ENCODE results near the gene CDCA4. TPM values are rescaled to one million over a fixed set of nuclear protein-coding genes. Genes with fewer than 3 reads are reported as not detected.
A peak's percentile ranks its signal among the peaks of the same experiment; 100 is the strongest.

CDCA4 gene
- total RNA-seq, 4 donors from 2014 or later, result 5.3 to 8.0 (median 6.4) TPM

DNA sequence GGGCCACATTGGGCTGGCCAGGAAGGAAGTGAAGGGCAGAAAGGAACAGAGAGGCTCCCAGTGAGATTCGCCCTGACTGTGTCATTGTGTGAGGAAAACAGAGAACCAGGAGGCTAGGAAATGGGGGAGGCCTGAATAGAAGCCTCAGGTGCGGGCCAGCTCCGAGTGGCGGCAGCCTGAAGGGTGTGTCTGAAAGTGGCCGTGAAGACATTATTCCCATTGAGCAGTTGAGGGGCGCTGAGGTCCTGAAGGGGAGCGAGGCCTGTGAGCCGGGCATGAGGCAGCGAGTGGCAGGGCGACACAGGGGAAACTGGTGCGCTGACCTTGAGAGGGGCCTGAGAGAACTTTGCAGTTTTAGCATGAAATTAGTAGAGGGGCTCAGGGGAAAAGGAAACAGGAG lies 28.4 kb downstream of the CDCA4 start:
- ATAC-seq (ENCODE audit: low FRiP score), result no peak
- TF ChIP-seq, protein P1, sequence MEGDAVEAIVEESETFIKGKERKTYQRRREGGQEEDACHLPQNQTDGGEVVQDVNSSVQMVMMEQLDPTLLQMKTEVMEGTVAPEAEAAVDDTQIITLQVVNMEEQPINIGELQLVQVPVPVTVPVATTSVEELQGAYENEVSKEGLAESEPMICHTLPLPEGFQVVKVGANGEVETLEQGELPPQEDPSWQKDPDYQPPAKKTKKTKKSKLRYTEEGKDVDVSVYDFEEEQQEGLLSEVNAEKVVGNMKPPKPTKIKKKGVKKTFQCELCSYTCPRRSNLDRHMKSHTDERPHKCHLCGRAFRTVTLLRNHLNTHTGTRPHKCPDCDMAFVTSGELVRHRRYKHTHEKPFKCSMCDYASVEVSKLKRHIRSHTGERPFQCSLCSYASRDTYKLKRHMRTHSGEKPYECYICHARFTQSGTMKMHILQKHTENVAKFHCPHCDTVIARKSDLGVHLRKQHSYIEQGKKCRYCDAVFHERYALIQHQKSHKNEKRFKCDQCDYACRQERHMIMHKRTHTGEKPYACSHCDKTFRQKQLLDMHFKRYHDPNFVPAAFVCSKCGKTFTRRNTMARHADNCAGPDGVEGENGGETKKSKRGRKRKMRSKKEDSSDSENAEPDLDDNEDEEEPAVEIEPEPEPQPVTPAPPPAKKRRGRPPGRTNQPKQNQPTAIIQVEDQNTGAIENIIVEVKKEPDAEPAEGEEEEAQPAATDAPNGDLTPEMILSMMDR (IDR thresholded peaks at IDR 0.05), result no peak
- DNase-seq (ENCODE audit: low spot score), result no peak

DNA sequence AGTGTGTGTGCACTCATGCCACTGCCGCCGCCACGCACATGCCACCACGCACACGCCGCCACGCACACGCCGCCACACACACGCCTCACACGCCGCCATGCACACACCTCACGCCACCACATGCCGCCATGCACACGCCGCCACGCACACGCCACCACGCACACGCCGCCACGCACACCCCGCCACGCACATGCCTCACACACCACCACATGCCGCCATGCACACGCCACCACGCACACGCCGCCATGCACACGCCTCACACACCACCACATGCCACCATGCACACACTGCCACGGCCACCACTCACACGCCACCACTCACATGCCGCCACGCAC lies 29.0 kb downstream of the CDCA4 start:
- ATAC-seq (ENCODE audit: low FRiP score), result no peak
- no peak for DNase-seq (ENCODE audit: low spot score)
- TF ChIP-seq, protein P1 (IDR thresholded peaks at IDR 0.05), result no peak

DNA sequence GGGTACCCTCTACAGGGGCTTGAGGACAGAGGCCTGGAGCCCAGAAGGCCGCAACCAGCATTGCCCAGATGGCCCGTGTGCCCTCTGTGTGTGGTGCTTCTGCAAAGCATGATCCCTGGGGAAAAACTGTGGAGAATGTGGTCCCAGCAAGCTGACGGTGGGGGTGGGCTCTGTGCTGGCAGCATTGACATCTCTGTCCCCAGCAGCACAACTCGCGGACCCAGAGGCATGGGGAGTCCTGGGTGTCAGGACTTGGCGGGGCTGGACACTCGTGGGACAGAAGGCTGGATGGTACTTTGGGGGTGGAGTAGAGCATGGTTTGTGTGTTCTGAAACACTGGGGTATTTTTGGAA lies 31.0 kb downstream of the CDCA4 start:
- no peak for DNase-seq (ENCODE audit: low spot score)
- TF ChIP-seq, protein P1 (IDR thresholded peaks at IDR 0.05), result no peak
- ATAC-seq (ENCODE audit: low FRiP score), result no peak

DNA sequence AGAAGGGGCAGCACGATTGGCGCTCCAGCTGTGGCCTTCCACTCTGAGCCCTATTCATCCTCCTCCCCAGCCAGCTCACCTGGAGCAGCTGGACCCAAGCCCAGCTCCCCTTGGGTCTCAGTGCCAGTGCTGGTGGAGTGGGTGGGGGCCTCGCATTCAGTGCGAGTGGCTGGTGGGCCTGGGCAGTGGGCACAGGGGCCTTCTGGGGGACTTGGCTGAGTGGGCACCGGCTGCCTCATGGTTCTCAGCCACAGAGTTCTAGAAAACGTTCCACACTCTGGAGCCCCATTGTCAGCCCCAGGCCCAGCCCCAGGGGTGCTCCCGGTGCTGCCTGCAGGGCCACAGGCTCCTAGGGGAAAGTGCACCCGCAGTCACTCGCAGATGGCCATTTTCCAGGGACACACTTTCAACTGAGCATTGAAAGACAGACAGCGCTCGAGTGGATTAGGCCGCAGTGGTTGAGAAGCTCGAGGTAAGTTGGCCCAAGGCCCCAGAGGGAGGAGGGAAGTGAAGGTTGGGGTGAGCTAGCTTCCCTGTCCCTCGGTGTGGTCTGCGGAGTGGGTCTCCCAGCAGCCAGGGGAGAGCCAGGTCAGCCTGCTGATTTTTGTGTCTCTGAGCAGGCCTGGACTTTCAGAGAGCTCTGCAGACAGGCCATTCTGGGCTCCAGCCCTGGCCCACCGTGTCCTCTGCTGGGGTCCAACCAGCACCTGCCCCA lies 31.5 kb downstream of the CDCA4 start:
- ATAC-seq (ENCODE audit: low FRiP score), result no peak
- no peak for DNase-seq (ENCODE audit: low spot score)
- TF ChIP-seq, protein P1 (IDR thresholded peaks at IDR 0.05), result no peak

DNA sequence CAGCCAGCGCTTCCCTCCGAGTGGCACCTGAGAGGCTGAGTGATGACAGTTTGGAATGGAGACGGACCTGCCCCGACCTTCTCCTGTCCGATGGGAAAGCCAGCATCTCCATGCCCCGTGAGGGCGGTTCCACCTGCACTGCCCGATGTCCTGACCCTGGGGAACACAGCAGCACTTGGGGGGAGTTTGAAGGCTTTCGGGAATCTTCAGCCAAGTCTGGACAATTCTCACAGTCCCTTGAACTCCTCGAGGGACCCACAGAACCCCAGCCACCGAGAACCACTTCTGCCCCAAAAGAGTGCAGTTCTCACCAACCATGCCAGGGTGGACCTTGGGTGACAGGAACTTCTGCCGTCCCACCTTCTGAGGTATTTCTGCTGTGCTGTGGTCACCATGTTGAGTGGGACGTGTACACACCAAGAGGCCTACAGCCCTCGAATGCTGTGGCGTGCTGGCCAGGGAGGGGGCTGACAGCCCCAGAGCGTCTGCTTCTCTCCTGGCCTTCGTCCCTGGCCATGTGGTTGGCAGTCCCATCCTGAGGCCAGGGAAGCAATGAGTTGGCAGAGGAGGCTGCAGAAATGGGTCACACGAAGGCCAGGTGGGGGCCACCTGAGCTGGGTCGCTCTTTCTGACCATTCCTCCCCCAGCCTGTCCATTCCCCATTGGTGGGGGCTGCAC lies 34.3 kb downstream of the CDCA4 start:
- DNase-seq (ENCODE audit: low spot score), result no peak
- ATAC-seq (ENCODE audit: low FRiP score), result peak; percentile 3
- TF ChIP-seq, protein P1 (IDR thresholded peaks at IDR 0.05), result no peak

DNA sequence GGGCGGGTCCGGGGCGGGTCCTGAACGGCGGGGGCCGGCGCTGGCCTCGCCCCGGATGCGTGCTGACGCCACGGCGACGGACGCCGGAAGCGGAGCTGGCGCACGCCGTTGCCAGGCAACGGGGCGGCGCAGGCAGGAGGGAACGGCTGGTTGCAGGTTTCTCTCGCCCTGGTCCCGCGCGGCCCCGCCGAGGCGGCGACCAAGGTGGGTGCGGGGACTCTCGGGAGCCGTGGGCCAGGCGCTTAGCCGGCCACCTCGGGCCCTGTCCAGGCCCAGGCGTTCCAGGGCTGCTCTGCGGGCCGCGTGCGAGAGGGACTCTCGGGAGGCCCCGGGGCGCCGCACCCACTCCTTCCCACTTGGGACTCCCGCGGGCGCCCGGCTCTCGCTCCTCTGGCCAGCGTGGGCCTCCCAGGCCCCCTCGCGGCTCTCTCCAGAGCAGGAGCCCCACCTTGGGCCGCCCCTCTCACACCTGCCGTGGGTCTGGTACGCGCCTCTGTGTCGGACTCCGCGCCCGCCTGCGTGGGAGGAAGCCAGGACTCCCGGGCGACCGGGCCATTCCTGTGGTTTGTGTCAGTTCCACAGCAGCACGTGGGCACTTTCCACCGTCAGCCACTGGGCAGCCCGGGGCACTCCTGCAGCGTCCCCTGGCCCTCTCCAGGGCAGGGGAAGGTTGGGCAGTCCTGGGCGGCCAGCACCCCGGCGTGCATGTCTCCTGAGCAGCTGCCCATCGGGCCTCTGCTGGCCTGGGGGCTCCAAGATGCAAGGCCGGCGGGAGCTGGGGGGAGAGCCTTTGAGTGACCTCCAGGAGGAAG lies 35.0 kb downstream of the CDCA4 start, which contains the start of gene CLBA1:
CLBA1 (plus strand) TSS at position 114 of the 812 bp plus-strand sequence; CDS start at position 758, 644 bp downstream.
- TF ChIP-seq, protein P1 (IDR thresholded peaks at IDR 0.05), result no peak
- DNase-seq (ENCODE audit: low spot score), result no peak
- peak; percentile 82 for ATAC-seq (ENCODE audit: low FRiP score)

Data from omental fat pad (tissue), 4 donors.